HEK293 (cell line): Measurements from ENCODE around the gene ELANE.
A peak's percentile ranks its signal among the peaks of the same experiment; 100 is the strongest.

Experiments
- CTCF ChIA-PET: fragments of 350-600 bp; formaldehyde crosslinking; extraction: SDS; loops from one replicate; lab custom pipeline; 2021; ENCODE audit warnings: antibody characterized with exemption; lab: Yijun Ruan, JAX
- POLR2A ChIA-PET: fragments of 300-600 bp; formaldehyde crosslinking; extraction: SDS; loops from one replicate; lab custom pipeline; 2020; ENCODE audit warnings: antibody characterized with exemption, inconsistent platforms; lab: Yijun Ruan, JAX
- H3K27ac ChIP-seq: fragments of 200-500 bp; sonication (Bioruptor generic); 2 replicates; pipeline ENCODE4 v1.5.1; 2014; ENCODE audit warnings: low read depth, low read length, control low read depth, inconsistent platforms; ENCODE audit errors: extremely low read depth
- H3K36me3 ChIP-seq, 2 experiments: fragments of 200-500 bp in 1 of 2; sonication (Bioruptor generic) in 1 of 2; 1 replicate in 1 of 2; 2 replicates in 1 of 2; pipeline ENCODE4 v1.5.1; 2014 to 2017; ENCODE audit warnings: inconsistent platforms in 2 of 2, low read length in 2 of 2; ENCODE audit not compliant: control insufficient read depth in 2 of 2, insufficient read depth in 1 of 2
- H3K4me1 ChIP-seq: fragments of 200-500 bp; sonication (Bioruptor generic); 2 replicates; pipeline ENCODE4 v1.5.1; 2014; ENCODE audit warnings: mild to moderate bottlenecking, low read length, inconsistent platforms; ENCODE audit not compliant: control insufficient read depth, insufficient read depth
- H3K4me3 ChIP-seq: 2 replicates; pipeline ENCODE4 v1.5.1; 2011; ENCODE audit warnings: low read depth, mild to moderate bottlenecking, control low read depth, low read length, moderate library complexity
- H3K9me3 ChIP-seq: fragments of 200-500 bp; sonication (Bioruptor generic); 2 replicates; pipeline ENCODE4 v1.5.1; 2014; ENCODE audit warnings: low read depth, low read length, inconsistent platforms; ENCODE audit not compliant: control insufficient read depth, insufficient read depth
- GFI1B ChIP-seq: fragments of 450-650 bp; formaldehyde crosslinking; IDR thresholded peaks from 2 replicates; pipeline ENCODE4 v1.5.1; 2016; ENCODE audit warnings: missing biosample characterization, missing genetic modification characterization
- ZNF10 ChIP-seq: fragments of 450-650 bp; formaldehyde crosslinking; IDR thresholded peaks from 2 replicates; pipeline ENCODE4 v1.5.1; 2017; ENCODE audit warnings: missing biosample characterization, missing genetic modification characterization
- ZNF138 ChIP-seq: fragments of 450-650 bp; formaldehyde crosslinking; IDR thresholded peaks from 2 replicates; pipeline ENCODE4 v1.5.1; 2016; ENCODE audit warnings: missing biosample characterization, missing genetic modification characterization, borderline replicate concordance
- ZNF19 ChIP-seq: fragments of 450-650 bp; formaldehyde crosslinking; IDR thresholded peaks from 2 replicates; pipeline ENCODE4; 2016; ENCODE audit warnings: missing biosample characterization, missing genetic modification characterization, low read depth
- ZNF214 ChIP-seq: fragments of 450-650 bp; formaldehyde crosslinking; IDR thresholded peaks from 2 replicates; pipeline ENCODE4 v1.5.1; 2017; ENCODE audit warnings: missing biosample characterization, mild to moderate bottlenecking, missing genetic modification characterization, borderline replicate concordance
- ZNF24 ChIP-seq: fragments of 450-650 bp; formaldehyde crosslinking; IDR thresholded peaks from 2 replicates; pipeline ENCODE4 v1.5.1; 2016; ENCODE audit warnings: missing biosample characterization, missing genetic modification characterization
- ZNF366 ChIP-seq: fragments of 450-650 bp; formaldehyde crosslinking; conservative IDR thresholded peaks from 2 replicates; pipeline ENCODE4 v1.5.1; 2016; ENCODE audit warnings: missing biosample characterization, missing genetic modification characterization
- ZNF658 ChIP-seq: fragments of 450-650 bp; formaldehyde crosslinking; IDR thresholded peaks from 2 replicates; pipeline ENCODE4; 2016; ENCODE audit warnings: missing biosample characterization, missing genetic modification characterization
- ZNF701 ChIP-seq: fragments of 450-650 bp; formaldehyde crosslinking; IDR thresholded peaks from 2 replicates; pipeline ENCODE4 v1.5.1; 2016; ENCODE audit warnings: missing biosample characterization, missing genetic modification characterization
- ZNF776 ChIP-seq: fragments of 450-650 bp; formaldehyde crosslinking; IDR thresholded peaks from 2 replicates; pipeline ENCODE4 v1.5.0; 2017; ENCODE audit warnings: missing biosample characterization, missing genetic modification characterization, borderline replicate concordance
- ZNF791 ChIP-seq: fragments of 450-650 bp; formaldehyde crosslinking; IDR thresholded peaks from 2 replicates; pipeline ENCODE4 v1.5.1; 2016; ENCODE audit warnings: missing biosample characterization, missing genetic modification characterization
- TF ChIP-seq, protein P1 (sequence below): fragments of 450-650 bp; formaldehyde crosslinking; IDR thresholded peaks from 2 replicates; pipeline ENCODE4 v1.5.1; 2017; ENCODE audit warnings: missing biosample characterization, missing genetic modification characterization
- TF ChIP-seq, protein P2 (sequence below): fragments of 450-650 bp; formaldehyde crosslinking; IDR thresholded peaks from 2 replicates; pipeline ENCODE4 v1.5.1; 2016; ENCODE audit warnings: missing biosample characterization, missing genetic modification characterization, borderline replicate concordance
- TF ChIP-seq, protein P3 (sequence below): fragments of 450-650 bp; formaldehyde crosslinking; IDR thresholded peaks from 2 replicates; pipeline ENCODE4 v1.5.1; 2016; ENCODE audit warnings: missing biosample characterization, missing genetic modification characterization
- TF ChIP-seq, protein P4 (sequence below): fragments of 450-650 bp; formaldehyde crosslinking; IDR thresholded peaks from 2 replicates; pipeline ENCODE4 v1.5.1; 2016; ENCODE audit warnings: missing biosample characterization, missing genetic modification characterization, low read depth
- TF ChIP-seq, protein P5 (sequence below): fragments of 450-650 bp; formaldehyde crosslinking; IDR thresholded peaks from 2 replicates; pipeline ENCODE4 v1.5.1; 2016; ENCODE audit warnings: missing biosample characterization, missing genetic modification characterization
- TF ChIP-seq, protein P6 (sequence below): IDR thresholded peaks from 2 replicates; pipeline ENCODE4 v1.6.1; 2011; ENCODE audit warnings: mild to moderate bottlenecking, low read depth, low read length, borderline replicate concordance

ELANE gene

DNA sequence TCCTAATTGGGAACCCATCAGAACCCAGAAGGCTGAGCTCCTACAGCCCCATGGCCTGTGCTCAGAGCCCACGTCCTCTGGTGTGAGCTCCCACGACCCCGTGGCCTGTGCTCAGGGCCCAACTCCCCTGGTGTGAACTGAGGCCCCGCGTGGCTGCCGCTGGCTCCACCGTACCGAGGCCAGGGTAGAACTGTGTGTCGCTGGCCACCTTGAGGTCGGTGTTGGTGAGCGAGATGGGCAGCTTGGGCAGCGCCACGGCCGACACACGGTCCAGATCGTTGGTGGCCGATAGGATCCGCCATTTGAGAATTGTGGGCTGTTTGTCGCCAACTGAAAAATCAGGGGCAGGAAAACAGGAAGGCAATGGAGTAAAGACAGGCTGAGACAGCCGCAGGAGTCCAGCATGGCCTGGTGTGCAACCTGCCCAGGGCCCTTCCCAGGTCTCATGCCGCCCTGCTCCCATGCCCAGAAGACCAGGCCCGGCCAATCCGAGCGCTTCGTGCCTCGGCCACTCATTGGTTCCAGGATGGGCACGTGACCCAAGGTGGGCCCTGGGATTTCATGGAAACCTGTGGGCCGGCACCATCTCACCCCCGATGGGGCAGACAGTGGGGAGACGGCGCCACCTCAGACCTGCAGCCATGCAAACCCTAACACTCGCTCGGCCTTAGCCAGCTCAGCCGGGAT is 29.4 kb downstream of the ELANE start (continued):
- TF ChIP-seq, protein P1, sequence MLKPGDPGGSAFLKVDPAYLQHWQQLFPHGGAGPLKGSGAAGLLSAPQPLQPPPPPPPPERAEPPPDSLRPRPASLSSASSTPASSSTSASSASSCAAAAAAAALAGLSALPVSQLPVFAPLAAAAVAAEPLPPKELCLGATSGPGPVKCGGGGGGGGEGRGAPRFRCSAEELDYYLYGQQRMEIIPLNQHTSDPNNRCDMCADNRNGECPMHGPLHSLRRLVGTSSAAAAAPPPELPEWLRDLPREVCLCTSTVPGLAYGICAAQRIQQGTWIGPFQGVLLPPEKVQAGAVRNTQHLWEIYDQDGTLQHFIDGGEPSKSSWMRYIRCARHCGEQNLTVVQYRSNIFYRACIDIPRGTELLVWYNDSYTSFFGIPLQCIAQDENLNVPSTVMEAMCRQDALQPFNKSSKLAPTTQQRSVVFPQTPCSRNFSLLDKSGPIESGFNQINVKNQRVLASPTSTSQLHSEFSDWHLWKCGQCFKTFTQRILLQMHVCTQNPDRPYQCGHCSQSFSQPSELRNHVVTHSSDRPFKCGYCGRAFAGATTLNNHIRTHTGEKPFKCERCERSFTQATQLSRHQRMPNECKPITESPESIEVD (tag by site-specific recombination), result no peak
- TF ChIP-seq, all 188 proteins: peak for 0

DNA sequence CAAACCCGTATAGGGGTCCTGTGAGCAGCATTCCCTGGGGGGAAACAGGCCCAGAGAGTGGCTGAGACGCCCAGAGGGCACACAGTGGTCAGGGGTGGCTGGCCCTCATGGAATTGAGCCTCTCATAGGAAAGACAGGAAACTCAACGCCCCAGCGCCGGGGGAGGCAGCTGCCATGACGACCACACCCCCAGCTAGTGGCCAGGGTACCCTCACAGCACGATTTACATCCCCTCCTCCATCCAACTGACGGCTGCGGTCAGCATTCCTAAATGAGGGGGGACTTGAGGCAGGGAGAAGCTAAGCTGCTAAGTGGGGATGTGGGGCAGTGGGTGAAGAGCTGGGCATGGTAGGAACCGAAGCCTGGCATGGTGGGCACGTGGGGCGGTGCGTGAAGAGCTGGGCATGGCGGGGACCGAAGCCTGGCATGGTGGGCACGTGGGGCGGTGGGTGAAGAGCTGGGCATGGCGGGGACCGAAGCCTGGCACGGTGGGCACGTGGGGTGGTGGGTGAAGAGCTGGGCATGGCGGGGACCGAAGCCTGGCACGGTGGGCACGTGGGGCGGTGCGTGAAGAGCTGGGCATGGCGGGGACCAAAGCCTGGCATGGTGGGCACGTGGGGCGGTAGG is 30.9 kb downstream of the ELANE start:
- ChIA-PET CTCF (interaction anchor here (0.5 to 0.9 kb wide), 4 partner anchors 19 to 139 kb away, joined by 3 to 4 read pairs (median 4); partner anchors contain the start of gene ELANE), POLR2A (interaction anchor here (1.6 kb wide), 1 partner anchor 12 kb away, joined by 4 read pairs; no protein-coding TSS in a partner anchor)
- Histone ChIP-seq H3K36me3 (peaks cover 4 to 69% of the 10 kb centered on the region in 2 experiments; a peak in 2 of 3 replicates), H3K4me1 (no peaks in the 10 kb centered on the region), H3K4me3 (no peak overlapping the region), H3K9me3 (no peaks in the 10 kb centered on the region), H3K27ac (no peak overlapping the region)
- TF ChIP-seq ZNF19 (tag by site-specific recombination) (no peak), ZNF658 (tag by site-specific recombination) (no peak)

DNA sequence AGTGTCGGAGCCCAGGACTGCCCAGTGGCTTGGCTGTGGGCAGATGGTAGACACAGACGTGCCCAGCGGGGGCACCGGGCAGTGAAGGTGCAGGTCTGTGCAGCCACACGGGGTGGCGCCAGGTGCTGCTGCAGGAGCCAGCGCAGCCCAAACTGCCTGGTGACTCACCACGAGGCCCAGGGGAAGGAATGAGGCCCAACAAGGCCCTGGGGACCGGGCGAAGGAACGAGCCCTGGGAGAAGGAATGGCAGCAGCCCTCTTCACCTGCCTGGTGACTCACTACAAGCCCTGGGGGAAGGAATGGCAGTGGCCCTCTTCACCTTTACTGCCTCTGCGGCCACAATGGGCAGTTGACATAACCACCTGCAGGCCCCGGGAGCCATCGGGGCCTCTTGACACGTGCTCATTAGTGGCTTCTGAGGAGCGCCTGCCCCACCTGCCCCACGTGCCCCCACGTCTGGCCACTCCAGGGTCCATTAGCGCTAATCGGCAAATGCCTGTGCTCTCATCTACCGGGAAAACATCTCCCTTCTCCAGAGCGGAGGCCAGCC is 31.6 kb downstream of the ELANE start:
- no peaks in the 10 kb centered on the region for H3K4me1 ChIP-seq
- H3K36me3 ChIP-seq, result peaks cover 4 to 73% of the 10 kb centered on the region in 2 experiments; a peak in 2 of 3 replicates
- H3K27ac ChIP-seq, result no peak overlapping the region
- no peaks in the 10 kb centered on the region for H3K9me3 ChIP-seq
- ChIA-PET POLR2A (no interaction called here), CTCF (interaction anchor here (0.5 to 0.7 kb wide), 2 partner anchors 32 to 139 kb away, joined by 4 read pairs; partner anchors contain the start of gene ELANE)
- no peak overlapping the region for H3K4me3 ChIP-seq
- TF ChIP-seq, protein P2, sequence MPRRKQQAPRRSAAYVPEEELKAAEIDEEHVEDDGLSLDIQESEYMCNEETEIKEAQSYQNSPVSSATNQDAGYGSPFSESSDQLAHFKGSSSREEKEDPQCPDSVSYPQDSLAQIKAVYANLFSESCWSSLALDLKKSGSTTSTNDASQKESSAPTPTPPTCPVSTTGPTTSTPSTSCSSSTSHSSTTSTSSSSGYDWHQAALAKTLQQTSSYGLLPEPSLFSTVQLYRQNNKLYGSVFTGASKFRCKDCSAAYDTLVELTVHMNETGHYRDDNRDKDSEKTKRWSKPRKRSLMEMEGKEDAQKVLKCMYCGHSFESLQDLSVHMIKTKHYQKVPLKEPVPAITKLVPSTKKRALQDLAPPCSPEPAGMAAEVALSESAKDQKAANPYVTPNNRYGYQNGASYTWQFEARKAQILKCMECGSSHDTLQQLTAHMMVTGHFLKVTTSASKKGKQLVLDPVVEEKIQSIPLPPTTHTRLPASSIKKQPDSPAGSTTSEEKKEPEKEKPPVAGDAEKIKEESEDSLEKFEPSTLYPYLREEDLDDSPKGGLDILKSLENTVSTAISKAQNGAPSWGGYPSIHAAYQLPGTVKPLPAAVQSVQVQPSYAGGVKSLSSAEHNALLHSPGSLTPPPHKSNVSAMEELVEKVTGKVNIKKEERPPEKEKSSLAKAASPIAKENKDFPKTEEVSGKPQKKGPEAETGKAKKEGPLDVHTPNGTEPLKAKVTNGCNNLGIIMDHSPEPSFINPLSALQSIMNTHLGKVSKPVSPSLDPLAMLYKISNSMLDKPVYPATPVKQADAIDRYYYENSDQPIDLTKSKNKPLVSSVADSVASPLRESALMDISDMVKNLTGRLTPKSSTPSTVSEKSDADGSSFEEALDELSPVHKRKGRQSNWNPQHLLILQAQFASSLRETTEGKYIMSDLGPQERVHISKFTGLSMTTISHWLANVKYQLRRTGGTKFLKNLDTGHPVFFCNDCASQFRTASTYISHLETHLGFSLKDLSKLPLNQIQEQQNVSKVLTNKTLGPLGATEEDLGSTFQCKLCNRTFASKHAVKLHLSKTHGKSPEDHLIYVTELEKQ (tag by site-specific recombination), result no peak
- TF ChIP-seq ZNF138 (tag by site-specific recombination), result no peak
- TF ChIP-seq, protein P3, sequence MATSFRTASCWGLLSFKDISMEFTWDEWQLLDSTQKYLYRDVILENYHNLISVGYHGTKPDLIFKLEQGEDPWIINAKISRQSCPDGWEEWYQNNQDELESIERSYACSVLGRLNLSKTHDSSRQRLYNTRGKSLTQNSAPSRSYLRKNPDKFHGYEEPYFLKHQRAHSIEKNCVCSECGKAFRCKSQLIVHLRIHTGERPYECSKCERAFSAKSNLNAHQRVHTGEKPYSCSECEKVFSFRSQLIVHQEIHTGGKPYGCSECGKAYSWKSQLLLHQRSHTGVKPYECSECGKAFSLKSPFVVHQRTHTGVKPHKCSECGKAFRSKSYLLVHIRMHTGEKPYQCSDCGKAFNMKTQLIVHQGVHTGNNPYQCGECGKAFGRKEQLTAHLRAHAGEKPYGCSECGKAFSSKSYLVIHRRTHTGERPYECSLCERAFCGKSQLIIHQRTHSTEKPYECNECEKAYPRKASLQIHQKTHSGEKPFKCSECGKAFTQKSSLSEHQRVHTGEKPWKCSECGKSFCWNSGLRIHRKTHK (tag by site-specific recombination), result no peak
- no peak for TF ChIP-seq ZNF791
- TF ChIP-seq, protein P4, sequence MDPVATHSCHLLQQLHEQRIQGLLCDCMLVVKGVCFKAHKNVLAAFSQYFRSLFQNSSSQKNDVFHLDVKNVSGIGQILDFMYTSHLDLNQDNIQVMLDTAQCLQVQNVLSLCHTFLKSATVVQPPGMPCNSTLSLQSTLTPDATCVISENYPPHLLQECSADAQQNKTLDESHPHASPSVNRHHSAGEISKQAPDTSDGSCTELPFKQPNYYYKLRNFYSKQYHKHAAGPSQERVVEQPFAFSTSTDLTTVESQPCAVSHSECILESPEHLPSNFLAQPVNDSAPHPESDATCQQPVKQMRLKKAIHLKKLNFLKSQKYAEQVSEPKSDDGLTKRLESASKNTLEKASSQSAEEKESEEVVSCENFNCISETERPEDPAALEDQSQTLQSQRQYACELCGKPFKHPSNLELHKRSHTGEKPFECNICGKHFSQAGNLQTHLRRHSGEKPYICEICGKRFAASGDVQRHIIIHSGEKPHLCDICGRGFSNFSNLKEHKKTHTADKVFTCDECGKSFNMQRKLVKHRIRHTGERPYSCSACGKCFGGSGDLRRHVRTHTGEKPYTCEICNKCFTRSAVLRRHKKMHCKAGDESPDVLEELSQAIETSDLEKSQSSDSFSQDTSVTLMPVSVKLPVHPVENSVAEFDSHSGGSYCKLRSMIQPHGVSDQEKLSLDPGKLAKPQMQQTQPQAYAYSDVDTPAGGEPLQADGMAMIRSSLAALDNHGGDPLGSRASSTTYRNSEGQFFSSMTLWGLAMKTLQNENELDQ (tag by site-specific recombination), result no peak
- peak; percentile 76 for TF ChIP-seq ZNF10 (tag by site-specific recombination)
- TF ChIP-seq ZNF24, result no peak
- no peak for TF ChIP-seq ZNF701 (tag by site-specific recombination)
- TF ChIP-seq ZNF214 (tag by site-specific recombination), result no peak
- TF ChIP-seq ZNF366 (tag by site-specific recombination), result peak; percentile 29; the same call in 1 of the 2 replicates
- TF ChIP-seq, protein P5, sequence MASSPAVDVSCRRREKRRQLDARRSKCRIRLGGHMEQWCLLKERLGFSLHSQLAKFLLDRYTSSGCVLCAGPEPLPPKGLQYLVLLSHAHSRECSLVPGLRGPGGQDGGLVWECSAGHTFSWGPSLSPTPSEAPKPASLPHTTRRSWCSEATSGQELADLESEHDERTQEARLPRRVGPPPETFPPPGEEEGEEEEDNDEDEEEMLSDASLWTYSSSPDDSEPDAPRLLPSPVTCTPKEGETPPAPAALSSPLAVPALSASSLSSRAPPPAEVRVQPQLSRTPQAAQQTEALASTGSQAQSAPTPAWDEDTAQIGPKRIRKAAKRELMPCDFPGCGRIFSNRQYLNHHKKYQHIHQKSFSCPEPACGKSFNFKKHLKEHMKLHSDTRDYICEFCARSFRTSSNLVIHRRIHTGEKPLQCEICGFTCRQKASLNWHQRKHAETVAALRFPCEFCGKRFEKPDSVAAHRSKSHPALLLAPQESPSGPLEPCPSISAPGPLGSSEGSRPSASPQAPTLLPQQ (tag by site-specific recombination), result no peak
- TF ChIP-seq, protein P6, sequence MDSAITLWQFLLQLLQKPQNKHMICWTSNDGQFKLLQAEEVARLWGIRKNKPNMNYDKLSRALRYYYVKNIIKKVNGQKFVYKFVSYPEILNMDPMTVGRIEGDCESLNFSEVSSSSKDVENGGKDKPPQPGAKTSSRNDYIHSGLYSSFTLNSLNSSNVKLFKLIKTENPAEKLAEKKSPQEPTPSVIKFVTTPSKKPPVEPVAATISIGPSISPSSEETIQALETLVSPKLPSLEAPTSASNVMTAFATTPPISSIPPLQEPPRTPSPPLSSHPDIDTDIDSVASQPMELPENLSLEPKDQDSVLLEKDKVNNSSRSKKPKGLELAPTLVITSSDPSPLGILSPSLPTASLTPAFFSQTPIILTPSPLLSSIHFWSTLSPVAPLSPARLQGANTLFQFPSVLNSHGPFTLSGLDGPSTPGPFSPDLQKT, result no peak
- TF ChIP-seq GFI1B (tag by site-specific recombination), result no peak
- TF ChIP-seq ZNF776, result no peak
